ENCODE data around the gene LCN10. TPM values are rescaled to one million over a fixed set of nuclear protein-coding genes. Genes with fewer than 3 reads are reported as not detected.

The LCN10 gene
- polyA plus RNA-seq, 3 donors, result 3.2 to 28.6 (median 15.9) TPM

Other genes with a start within 250 kb of the LCN10 start
- gene NOTCH1, start 196.9 kb downstream of the LCN10 start, polyA plus RNA-seq, result 10 to 100 TPM; 10.4 to 35.7 (median 25.0) TPM
- gene EGFL7, start 80.0 kb downstream of the LCN10 start, polyA plus RNA-seq, result 100 to 1,000 TPM in 2 of 3 donors, 10 to 100 TPM in 1; 34.4 to 456 (median 158) TPM
- gene AGPAT2, start 55.5 kb downstream of the LCN10 start, polyA plus RNA-seq, result 1,000 to 10,000 TPM in 1 of 3 donors, 100 to 1,000 TPM in 2; 261 to 1,820 (median 416) TPM
- 10 to 100 TPM in 1 of 3 donors, 1 to 10 TPM in 2; 6.0 to 12.8 (median 8.7) TPM for gene DIPK1B, start 30.4 kb downstream of the LCN10 start, polyA plus RNA-seq
- gene LCN6, start 5.6 kb upstream of the LCN10 start, polyA plus RNA-seq, result 10 to 100 TPM in 2 of 3 donors, 1 to 10 TPM in 1; 4.7 to 48.0 (median 39.0) TPM
- not detected for gene LCN8, start 15.3 kb upstream of the LCN10 start, polyA plus RNA-seq
- not detected for gene LCN15, start 21.6 kb upstream of the LCN10 start, polyA plus RNA-seq
- 10 to 100 TPM; 74.4 to 89.2 (median 81.8) TPM for gene TMEM141, start 48.4 kb upstream of the LCN10 start, polyA plus RNA-seq
- 1 to 10 TPM in 1 of 3 donors, under 1 TPM in 2; 0.42 to 3.1 (median 0.79) TPM for gene CCDC183, start 53.4 kb upstream of the LCN10 start, polyA plus RNA-seq
- 10 to 100 TPM; 51.5 to 55.7 (median 54.4) TPM for gene RABL6, start 65.0 kb upstream of the LCN10 start, polyA plus RNA-seq
- gene AJM1, start 99.5 kb upstream of the LCN10 start, polyA plus RNA-seq, result 1 to 10 TPM; 1.2 to 4.0 (median 1.7) TPM
- gene PHPT1, start 106.5 kb upstream of the LCN10 start, polyA plus RNA-seq, result 100 to 1,000 TPM; 141 to 146 (median 143) TPM
- 1 to 10 TPM; 4.9 to 9.8 (median 7.2) TPM for gene MAMDC4, start 109.4 kb upstream of the LCN10 start, polyA plus RNA-seq
- gene EDF1, start 123.4 kb upstream of the LCN10 start, polyA plus RNA-seq, result 100 to 1,000 TPM; 351 to 391 (median 379) TPM
- gene TRAF2, start 143.6 kb upstream of the LCN10 start, polyA plus RNA-seq, result 1 to 10 TPM; 4.0 to 7.2 (median 4.7) TPM
- gene FBXW5, start 201.8 kb upstream of the LCN10 start, polyA plus RNA-seq, result 100 to 1,000 TPM; 102 to 173 (median 139) TPM
- gene C8G, start 202.3 kb upstream of the LCN10 start, polyA plus RNA-seq, result 1 to 10 TPM in 1 of 3 donors, under 1 TPM in 1, not detected in 1; 0.85 to 1.1 TPM
- 1 to 10 TPM in 1 of 3 donors, under 1 TPM in 1, not detected in 1; 0.67 to 1.4 TPM for gene LCN12, start 209.3 kb upstream of the LCN10 start, polyA plus RNA-seq
- 100 to 1,000 TPM in 1 of 3 donors, 10 to 100 TPM in 2; 22.4 to 185 (median 74.9) TPM for gene PTGDS, start 234.6 kb upstream of the LCN10 start, polyA plus RNA-seq
- gene LCNL1, start 240.1 kb upstream of the LCN10 start, polyA plus RNA-seq, result under 1 TPM in 2 of 3 donors, not detected in 1; 0.10 to 0.45 TPM
- 10 to 100 TPM; 34.1 to 51.5 (median 49.1) TPM for gene PAXX, start 249.5 kb upstream of the LCN10 start, polyA plus RNA-seq

Measured in adipose tissue (tissue), 3 donors.